Kidney capillary endothelial cell (primary cell): ENCODE results near the gene SLC49A3.
A peak's percentile ranks its signal among the peaks of the same experiment; 100 is the strongest.
"Not testable (repeated sequence)": the region's sequence is repeated elsewhere in the genome, so short reads cannot be mapped to it uniquely, and the experiment has no call there.

ENCODE experiments used
- DNase-seq: peaks from one replicate; pipeline ENCODE4 v3.0.0-alpha.2; 2018; ENCODE audit warnings: low spot score

The SLC49A3 gene

DNA sequence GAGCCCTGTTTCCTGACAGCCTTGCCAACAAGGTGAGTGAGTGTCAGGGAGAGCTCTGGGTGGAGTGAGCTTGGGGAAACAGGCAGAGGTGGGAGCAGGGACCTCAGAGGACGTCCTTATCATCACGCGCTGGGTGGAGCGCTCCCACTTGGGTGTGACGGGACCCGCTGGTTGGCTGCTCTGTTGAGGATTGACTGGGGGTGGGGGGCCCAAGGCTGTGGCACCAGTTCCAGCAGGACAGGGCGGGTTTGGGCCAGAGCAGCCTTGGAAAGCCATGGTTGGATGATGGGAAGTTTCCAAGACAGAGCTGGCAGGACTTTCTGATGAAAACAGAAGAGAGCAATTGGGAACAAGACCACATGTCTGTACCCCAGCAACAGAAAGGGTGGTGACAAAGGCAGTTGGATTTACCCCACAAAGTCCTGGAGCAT lies 13.7 kb upstream of the SLC49A3 start:
- no peak for DNase-seq

DNA sequence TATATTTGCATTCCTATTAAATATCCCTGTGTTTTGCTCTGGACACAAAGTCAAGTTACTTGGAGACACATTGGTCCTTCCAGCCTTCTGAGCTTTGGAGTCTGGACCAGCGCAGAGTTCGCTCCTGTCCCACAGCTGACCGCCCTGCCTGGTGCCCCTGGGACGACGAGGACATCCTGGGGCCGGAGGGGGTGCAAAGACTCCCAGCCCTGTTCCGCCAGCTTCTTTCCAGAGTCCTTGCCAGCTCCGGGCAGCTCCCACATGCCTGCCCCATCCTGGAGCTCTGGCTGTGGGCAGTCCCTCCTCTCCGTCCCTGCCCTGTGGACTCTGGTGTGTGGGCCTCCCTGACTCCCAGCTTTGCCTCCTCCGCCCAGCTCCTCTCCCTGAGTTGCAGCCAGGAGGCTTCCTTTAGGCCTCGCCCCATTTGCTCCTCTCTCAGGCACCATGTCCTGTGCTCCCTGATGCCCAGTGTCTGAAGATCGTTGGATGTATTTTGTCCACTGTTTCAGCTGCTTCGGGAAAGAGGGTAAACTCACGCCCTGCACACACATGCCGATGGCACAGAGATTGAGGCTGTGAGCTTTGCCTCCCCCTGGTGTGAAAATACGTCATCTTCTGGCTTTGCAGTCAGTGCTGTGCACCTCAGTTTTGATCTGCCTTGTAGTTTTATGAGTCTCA lies 11.8 kb upstream of the SLC49A3 start:
- DNase-seq: no peak

DNA sequence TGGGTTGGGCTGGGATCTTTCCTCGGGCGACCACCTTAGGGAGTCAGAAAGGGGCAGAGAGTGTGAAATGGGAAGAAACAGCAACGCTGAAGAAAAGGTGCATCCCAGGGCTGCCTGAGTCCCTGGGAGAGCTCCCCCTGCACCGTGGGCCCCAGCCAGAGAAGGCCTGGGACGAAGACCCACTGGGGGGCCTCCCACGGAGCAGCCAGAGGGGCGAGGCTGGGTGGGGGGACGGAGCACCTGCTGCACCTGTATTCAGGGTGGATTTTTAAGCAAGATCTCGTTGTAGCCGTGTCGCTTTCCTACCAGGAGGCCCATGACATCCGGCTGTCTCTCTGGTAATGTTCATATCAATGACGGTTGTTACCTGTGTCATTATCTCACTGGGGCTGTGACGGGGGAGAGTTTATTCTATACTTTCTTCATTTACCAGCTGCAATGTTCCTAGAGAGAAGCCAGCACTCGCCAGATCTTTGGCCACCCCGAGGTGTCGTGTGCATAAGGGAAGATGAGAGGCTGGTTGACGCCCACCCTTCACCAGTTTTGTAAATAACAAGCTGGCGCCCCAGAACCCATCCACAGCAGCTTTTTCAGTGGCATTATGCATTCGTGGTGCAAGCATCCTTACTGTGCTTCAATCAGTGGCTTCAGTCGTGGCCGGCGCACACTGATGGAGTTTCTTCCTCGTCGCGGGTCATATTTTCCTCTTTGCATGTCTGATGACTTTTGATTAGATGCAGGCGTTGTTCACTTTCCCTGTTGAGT lies 11.0 kb upstream of the SLC49A3 start:
- no peak for DNase-seq

DNA sequence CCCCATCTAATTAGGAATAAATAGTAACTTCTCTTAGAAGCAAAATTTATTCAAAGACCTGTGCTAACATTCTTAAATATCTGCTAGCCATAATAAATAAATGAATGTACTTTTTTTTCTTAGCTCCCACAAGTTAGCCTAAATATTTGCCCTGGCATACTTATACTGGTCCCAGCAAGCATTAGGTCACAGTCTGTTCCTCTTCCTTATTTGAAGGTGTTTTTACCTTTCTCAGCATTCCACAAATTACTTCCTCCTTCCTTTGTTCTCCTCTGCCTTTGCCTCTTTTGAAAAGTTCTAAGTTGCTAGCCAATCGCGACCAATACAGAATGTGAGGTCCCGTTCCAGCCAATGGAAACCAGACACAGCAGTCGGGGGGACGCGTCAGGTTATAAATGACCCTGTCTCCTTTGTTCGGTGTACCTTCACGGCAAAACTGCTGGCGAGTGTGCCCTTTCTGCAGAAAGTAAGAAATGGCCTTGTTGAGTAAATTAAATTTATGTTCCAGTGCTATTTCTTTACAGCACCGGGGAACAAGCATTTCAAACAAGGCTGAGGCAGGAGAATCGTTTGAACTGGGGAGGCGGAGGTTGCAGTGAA lies 5.5 kb upstream of the SLC49A3 start:
- DNase-seq: not testable (repeated sequence)

DNA sequence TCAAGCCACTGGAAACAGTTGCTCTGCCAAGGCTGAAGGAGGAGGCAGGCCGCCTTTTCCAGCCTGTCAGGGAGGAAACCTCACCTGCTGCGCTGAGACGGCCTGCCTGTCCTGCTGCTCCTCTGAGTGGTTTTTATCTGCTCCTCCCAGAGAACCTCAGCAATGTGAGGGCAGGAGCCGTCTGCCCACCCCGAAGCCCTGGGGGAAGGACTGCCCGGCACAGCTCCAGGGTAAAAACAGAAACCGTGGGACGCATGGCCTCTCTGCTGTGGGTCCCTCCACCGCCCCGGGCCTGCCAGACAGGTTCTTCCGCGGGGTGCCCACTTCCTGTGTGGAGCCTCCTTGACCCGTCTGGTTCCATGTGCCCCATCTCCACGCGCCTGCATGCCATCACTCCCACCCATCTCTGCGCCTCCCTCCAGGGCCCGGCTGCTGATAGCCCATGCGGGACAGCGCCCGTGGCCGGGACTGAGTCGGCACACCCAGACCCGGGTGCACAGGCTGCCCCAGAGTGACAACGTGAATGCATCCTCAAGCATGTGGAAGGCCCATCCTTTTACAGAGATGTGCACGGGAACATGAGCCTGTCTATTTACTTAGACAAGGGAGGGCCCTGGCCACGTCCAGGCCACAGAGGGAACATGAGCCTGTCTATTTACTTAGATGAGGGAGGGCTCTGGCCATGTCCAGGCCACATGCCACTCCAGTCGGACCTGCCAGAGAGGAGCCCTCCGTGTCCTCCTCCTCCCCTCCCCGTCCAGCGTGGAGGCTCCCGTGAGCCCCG lies 4.0 kb upstream of the SLC49A3 start:
- DNase-seq: no peak

DNA sequence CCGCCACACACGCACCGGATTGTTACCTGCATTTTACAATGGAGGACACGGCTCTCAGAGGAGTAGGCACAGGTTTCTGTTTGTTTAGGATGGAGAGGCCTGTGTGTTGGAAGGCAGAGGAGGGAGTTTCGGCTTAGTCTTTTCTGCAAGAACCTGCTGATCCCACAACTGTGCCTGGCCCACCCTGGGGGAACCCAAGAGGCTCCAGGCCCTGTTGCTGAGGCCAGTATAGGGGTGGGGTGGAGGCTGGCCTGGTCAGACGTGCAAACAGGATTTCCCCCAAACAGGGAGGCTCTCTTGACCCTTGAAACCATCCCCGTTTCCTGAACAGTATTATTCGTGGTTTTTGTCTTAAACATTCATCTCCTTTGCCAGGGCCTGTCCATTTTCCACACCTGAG lies 772 bp upstream of the SLC49A3 start:
- no peak for DNase-seq

DNA sequence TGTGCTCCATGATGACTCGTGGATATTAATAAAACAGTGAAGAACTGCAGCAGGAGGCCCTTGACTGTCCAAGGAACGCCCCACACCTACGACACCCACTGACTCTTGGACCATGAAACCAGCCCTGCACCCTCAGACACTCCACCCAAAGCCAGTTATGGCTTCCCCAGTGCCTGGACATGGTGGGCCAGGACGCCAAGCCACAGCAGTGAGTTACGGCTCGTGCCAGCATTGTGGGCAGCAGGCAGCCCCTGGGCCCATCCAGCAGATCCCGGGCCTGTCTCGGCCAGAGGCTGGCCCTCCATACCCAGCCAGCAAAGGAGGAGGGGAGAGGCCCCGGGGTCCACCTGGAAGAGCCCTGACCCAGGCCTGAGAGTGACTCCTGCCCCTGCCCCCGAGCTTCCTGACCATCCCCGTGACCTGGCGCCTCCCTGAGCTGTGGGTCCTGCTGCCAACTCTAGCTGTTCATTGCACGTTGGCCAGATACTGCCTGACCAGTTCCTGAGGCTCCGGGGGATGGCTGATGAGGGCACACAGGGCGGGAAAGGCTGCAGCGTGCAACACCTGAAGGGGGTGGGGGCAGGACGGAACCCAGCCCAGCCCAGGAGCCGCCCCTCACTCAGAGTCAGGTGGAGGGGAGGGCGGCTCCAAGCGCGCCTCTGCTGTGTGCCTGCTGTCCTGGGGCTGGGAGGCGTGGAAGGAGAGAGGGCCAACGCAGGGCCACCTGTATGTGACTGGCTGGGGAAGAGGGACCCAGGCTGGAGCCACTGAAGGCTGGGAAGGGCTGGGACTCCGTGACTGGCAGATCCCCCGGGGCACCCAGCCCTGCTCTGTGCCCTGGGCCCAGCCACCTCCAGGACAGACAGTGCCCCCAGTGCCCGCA lies 739 bp downstream of the SLC49A3 start:
- DNase-seq: no peak

DNA sequence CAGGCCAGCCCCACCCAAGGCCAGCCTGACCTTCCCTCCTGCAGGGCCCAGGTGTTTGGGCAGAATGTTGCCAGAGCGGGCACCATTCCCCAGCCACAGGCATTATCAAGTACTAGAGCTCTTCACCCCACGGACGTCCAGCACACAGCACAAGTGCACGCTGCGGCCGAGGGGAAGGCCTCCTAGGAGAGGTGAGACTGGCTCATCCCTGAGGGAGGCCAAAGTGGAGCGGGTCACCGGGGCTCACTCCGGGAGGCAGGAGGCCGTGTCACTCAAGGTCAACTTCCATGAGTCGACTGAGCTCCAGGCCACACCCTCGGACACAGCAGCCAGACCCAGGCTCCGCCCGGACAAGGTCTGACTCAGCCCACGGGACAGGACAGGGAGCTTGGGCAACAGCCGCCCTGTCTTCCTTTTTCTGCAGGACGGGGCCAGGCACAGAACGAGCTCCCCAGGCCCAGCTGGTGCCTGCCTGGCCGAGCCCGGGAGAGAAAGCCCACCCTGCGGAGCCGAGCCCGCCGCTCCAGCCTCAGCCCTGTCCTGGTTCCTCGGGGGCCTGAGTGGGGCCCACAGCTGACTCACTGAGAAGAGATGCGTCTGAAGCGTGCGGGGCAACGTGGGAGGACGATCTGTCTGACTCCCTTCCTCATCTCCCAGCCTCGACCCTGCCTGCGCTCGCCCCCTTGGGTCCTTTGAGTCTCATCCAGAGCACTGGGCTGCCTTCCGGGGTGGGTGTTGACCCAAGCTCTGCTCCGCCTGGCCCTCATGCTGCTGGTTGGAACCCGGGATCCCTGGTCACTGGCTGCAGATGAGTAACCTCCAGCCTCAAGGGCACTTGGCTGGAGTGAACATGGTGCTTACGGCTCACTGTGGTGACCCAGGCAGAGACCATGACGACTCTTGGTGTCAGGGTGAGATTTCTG lies 1.6 kb downstream of the SLC49A3 start:
- DNase-seq: peak; percentile 89

DNA sequence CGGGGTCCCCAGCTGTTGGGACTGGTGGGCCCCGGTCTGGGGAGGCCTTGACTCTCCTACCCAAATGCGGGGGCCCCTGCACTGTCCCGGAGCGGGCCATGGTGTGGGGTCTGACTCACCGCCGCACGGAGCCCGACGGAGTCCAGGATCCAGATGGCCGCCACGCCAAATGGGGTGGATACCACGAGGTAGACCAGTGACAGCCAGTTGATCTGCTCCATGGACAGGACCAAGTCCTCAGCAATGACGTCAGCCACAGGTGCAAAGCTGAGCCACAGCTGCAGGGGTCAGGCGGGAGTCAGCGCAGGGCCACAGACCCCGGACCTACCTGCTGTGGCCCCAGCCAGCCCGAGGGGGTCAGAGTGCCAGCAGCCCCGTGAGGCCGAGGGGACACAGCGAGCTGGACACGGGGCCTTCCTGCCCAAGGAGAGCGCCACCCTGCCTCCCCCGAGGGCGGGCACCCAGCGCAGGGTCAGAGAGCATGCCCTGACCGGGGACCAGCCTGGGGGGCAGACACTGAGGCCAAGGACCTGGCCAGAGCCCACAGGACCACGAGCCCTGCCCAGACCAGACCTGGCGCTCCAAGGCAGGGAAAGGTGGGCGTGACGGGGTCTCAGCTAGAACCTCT lies 2.4 kb downstream of the SLC49A3 start:
- DNase-seq: no peak

DNA sequence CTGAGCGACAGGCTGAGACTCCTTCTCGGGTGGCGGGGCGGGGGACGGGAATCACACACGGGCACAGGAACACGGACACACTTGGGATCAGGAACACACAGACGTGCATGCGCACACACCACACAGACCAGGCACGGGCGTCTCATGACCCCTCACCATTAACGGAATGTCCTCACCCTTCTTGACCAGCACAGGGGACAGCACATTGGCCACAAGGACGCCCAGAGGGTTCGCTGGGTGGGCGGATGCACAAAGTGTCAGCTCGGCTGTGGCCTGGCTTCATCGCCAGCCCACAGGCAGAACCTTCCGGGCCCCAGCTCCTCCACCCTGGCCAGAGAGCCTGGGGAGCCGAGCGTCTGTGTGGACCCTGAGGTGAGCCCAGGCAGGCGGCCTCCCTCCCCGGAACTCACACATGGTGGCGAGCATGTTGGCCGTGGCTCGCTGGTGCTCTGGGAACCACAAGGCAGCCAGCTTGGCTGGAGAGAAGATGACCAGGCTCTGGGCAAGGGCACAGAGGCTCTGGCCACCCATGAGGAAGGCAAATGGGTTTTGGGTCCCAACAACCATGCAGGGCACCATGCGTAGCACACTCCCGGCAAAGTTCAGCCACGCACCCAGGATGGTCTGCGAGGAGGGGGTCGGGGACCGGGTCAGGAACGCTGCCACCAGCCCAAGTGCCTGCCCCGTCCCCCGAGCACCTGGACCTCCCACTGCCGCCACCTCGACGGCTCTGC lies 3.1 kb downstream of the SLC49A3 start:
- DNase-seq: no peak

DNA sequence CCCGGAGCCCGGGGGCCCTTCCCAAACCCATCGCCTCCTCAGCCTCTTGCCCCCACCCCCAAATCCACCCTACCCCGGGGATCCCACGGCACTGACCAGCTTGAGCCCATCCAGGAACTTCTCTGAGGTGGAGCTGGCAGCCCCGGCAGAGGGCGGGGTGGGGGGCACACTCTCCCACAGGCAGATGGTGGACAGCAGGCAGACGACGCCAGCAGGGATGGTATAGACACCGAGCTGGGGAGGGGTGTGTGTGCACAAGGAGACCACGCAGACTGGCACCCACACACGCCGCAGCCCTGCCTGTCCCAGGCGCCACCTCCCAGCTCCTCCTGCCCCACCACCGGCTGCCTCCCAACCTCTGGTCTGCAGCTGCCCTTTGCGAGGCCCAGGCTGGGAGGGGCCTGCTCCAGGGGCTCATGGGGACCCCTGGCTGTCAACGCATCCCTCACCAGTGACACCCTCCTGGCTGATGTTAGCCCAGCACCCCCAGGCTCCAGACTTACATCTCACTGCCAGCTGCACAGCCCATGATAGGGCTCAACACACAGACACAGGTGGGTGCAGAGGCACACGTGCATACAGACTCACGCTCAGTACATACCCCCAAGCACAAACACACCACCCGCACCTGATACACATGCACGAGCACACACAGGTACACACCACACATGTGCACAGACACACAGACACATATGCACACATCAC lies 4.2 kb downstream of the SLC49A3 start:
- DNase-seq: no peak

DNA sequence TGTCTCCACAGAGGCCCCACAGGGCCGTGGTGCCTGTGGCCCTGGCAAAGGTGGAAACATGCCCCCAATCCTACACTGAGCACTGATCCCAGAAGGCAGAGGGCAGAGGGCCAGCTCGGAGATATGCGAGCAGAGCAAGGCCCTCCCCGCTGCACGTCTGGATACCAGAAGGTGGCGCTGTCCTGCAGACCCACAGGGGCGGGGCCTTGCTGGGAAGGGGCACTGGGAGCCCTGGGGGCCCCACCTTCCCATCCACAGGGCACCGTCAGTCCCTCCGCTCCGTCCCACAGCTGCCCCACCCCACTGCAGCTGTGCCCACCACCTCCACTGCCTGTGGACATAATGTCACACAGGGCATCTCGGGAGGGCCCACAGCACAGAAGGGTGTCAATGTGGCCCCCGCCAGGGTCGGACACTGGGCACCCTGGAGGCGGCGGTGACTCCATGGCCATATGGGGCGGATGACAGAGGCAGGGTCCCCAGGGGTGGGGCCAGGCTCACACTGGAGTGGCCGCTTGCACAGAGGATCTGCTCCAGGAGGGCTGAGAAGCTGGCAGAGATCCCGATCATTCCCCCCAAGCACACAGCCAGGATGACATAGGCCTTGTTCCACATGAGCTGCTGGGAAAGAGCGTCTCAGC lies 4.8 kb downstream of the SLC49A3 start:
- no peak for DNase-seq

DNA sequence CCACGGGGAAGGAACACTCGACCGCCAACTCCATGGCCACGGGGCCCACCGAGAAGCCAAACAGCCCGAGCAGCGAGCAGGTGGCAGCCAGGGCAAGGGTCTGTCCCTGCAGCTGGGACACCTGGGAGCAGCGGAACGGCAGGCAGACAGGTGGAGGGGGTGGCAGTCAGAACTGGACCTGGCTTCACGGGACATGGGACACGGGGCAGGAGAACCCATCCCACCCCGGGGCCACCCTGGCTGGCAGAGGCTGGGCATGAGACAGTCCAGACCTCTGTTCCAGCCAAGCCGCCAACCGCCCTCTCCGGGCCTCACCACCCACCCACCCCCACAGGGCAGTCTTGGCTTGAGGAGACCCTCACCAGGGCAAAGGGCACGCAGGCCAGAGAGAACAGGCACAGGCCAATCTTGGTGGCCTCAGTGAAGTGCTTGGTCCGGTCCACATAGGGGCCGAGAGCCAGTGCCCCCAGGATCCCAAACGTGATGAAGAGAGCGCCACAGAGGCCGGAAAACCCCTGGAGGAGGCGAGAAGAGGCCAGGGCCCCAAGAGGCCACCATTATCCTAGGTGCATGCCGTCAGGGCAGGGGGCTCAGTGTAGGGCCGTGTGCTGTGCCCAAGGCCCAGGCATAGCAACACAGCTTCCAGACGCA lies 5.6 kb downstream of the SLC49A3 start:
- DNase-seq: no peak

DNA sequence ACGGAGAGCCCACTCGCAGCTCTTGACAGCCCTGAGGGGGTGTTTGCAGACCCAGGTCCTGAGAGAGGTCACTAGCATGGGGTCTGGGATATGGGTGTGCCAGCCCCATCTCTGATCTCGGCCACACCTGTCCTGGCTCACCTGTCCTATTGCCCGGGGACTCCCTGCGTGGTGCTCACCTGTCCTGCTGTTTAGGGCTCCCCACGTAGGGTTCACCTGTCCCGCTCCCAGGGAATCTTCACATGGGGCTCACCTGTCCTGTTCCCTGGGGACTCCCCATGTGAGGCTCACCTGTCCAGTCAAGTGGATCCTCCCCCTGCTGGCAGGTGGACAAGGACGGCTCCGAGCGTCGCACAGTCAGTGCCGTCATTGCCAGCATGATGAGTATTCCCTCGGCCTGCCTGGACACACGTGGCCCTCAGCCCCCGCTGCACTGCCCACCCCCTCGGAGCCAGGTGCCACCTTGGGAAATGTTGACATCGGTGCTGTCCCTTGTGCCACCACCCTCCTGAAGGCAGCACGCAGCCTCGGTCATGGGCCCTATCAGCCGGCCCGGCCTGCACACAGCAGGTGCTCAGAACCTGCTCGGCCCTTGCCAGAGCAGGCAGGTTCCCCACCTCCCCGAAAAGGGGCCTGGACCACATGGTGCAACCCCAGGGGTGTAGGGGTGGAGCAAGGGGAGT lies 6.3 kb downstream of the SLC49A3 start:
- DNase-seq: no peak

DNA sequence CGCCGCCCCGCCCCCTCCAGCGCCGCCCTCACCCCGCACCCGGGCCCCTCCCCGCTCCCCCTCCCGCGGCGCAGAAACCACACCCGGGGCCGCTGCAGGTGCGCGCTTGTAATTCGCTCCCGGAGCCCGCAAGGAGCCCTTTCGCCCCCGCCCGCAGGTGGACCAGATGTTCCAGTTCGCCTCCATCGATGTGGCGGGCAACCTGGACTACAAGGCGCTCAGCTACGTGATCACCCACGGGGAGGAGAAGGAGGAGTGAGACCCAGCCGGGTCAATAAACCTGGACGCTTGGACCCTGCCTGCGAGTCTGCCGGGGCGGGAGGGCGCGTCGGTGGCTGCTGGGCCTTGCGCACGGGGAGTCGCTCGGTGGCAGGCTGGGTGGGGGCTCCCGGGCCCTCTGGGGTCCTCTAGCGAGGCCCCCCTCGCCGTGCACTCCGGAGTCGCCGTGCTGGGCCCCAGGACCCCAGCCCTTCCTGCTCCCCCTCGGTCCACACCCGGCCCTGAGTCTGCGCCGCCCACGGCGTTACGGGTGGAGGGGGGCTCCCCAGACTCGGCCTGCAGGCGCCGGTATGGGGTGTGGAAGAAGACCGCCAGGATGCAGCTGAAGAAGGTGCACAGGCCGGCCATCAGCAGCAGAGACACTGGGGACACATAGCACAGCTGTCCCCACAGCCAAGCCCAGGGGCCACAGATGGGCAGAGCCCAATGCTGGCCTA lies 7.1 kb downstream of the SLC49A3 start:
- DNase-seq: no peak

DNA sequence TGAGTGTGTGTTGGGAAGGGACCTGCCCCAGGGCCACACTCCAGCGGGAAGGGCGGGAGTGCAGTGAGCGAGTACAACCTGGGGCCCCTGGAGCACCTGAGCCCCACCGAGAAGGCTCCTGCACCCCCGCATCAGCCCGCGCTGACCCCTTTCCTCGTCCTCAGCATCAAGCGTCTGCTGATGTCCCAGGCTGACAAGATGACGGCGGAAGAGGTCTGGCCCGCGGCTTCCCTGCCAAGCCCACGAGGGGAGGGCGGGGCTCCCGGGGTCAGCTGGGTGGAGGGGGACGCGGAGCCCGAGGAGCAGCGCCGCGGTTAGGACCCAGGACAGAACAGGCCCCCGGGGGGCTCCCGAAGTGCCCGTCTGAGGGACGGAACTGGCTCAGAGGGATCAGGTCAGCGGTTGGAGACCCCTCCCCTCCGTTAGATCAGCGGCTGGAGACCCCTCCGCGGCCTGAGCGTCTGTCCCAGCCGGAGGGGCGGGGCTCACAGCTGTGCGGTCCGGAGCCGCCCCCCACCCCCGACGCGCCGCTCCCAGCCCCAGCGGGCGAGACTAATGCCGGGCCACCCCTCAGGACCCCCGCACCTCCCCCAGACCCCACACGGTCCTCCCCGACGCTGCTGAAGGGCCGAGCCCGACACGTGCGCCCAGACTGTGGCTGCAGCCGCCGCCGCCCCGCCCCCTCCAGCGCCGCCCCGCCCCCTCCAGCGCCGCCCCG lies 7.9 kb downstream of the SLC49A3 start:
- no peak for DNase-seq
